Parathyroid adenoma (tissue), 2 donors: ENCODE results near the gene PIGU.

ENCODE experiments used
- H2AFZ ChIP-seq: fragments of 300-600 bp; sonication (generic); one replicate; pipeline ENCODE4 v1.7.0; 2017; ENCODE audit warnings: antibody characterized with exemption, mild to moderate bottlenecking
- H3K27ac ChIP-seq: fragments of 300-600 bp; sonication (generic); one replicate; pipeline ENCODE4 v1.7.0; 2017
- H3K27me3 ChIP-seq: fragments of 300-600 bp; sonication (generic); one replicate; pipeline ENCODE4 v1.7.0; 2017; ENCODE audit warnings: low read length; ENCODE audit not compliant: control insufficient read depth, insufficient read depth
- H3K36me3 ChIP-seq: fragments of 300-600 bp; sonication (generic); one replicate; pipeline ENCODE4 v1.7.0; 2017; ENCODE audit warnings: low read length; ENCODE audit not compliant: control insufficient read depth, insufficient read depth
- H3K4me1 ChIP-seq: fragments of 300-600 bp; sonication (generic); one replicate; pipeline ENCODE4 v1.7.0; 2017; ENCODE audit warnings: control low read depth
- H3K4me2 ChIP-seq: fragments of 300-600 bp; sonication (generic); one replicate; pipeline ENCODE4 v1.7.0; 2017; ENCODE audit warnings: low read length
- H3K4me3 ChIP-seq: fragments of 300-600 bp; sonication (generic); one replicate; pipeline ENCODE4 v1.7.0; 2017; ENCODE audit warnings: low read depth, low read length
- H3K79me2 ChIP-seq: fragments of 300-600 bp; sonication (generic); one replicate; pipeline ENCODE4 v1.7.0; 2017; ENCODE audit warnings: control low read depth
- H3K9ac ChIP-seq: fragments of 300-600 bp; sonication (generic); one replicate; pipeline ENCODE4 v1.7.0; 2017; ENCODE audit warnings: mild to moderate bottlenecking
- H3K9me3 ChIP-seq: fragments of 300-600 bp; sonication (generic); one replicate; pipeline ENCODE4 v1.7.0; 2017; ENCODE audit warnings: low read length; ENCODE audit not compliant: control insufficient read depth
- CTCF ChIP-seq: fragments of 300-600 bp; sonication (generic); IDR thresholded peaks from one replicate; pipeline ENCODE4 v1.7.0; 2017; ENCODE audit warnings: antibody characterized with exemption, mild to moderate bottlenecking
- donor health status: primary hyperparathyroidism.

PIGU gene

DNA sequence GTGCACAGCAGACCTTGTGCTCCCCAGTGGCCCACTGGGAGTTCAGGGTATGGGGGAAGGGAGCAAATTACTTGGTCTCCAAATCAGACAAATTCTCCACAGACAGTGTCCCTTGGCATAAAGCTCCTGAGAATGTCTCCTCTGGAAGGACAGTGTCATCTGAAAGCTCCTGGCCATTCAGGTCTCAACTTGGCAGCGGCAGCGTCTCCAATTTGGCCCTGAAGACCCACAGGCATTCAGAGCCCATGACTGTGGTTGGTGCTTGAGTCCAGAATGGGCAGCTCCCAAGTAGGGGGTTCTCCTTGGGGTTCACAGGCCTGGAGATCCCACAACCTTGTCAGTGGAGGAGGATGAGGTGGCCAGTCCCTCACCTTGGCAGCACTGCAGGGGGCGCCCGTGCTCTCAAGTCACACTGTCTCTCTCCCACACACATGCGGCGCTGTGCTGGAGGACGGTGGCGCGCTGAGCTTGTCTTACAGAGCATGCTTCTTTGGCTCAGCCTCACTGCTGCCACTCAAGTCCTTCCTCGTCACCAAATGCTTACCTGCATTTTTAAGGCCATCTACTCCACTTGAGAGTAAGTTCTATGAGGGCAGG is 140.0 kb downstream of the PIGU start:
- no peaks in the 10 kb centered on the region for H3K36me3 ChIP-seq
- H3K4me3 ChIP-seq = no peak overlapping the region
- H2AFZ ChIP-seq = no peak overlapping the region
- H3K9ac ChIP-seq = no peak overlapping the region
- H3K9me3 ChIP-seq = no peaks in the 10 kb centered on the region
- no peaks in the 10 kb centered on the region for H3K4me1 ChIP-seq
- TF ChIP-seq CTCF = peak; percentile 32
- no peak overlapping the region for H3K27ac ChIP-seq
- H3K27me3 ChIP-seq = no peaks in the 10 kb centered on the region
- H3K79me2 ChIP-seq = peaks cover 4% of the 10 kb centered on the region
- no peak overlapping the region for H3K4me2 ChIP-seq

- Histone ChIP-seq H3K9me3 (no peaks in the 10 kb centered on the region), H3K27me3 (no peaks in the 10 kb centered on the region), H3K4me3 (no peak overlapping the region), H2AFZ (no peak overlapping the region), H3K79me2 (peaks cover 8% of the 10 kb centered on the region), H3K36me3 (no peaks in the 10 kb centered on the region), H3K4me2 (no peak overlapping the region), H3K27ac (no peak overlapping the region), H3K9ac (no peak overlapping the region), H3K4me1 (no peaks in the 10 kb centered on the region)
- TF ChIP-seq CTCF = no peak
Observed at GRCh38 chr20:34535857-34536256, 141.0 kb downstream of the PIGU start.

- no peak overlapping the region for H3K4me3 ChIP-seq
- no peaks in the 10 kb centered on the region for H3K36me3 ChIP-seq
- TF ChIP-seq CTCF = no peak
- no peak overlapping the region for H3K27ac ChIP-seq
- no peaks in the 10 kb centered on the region for H3K9me3 ChIP-seq
- H3K9ac ChIP-seq = no peak overlapping the region
- H3K27me3 ChIP-seq = no peaks in the 10 kb centered on the region
- no peak overlapping the region for H2AFZ ChIP-seq
- H3K79me2 ChIP-seq = peaks cover 10% of the 10 kb centered on the region
- H3K4me2 ChIP-seq = no peak overlapping the region
- no peaks in the 10 kb centered on the region for H3K4me1 ChIP-seq
Observed at GRCh38 chr20:34535301-34535840, 141.5 kb downstream of the PIGU start.

- peaks cover 15% of the 10 kb centered on the region for H3K79me2 ChIP-seq
- no peaks in the 10 kb centered on the region for H3K27me3 ChIP-seq
- H3K4me2 ChIP-seq = no peak overlapping the region
- no peaks in the 10 kb centered on the region for H3K4me1 ChIP-seq
- no peaks in the 10 kb centered on the region for H3K36me3 ChIP-seq
- no peak overlapping the region for H2AFZ ChIP-seq
- TF ChIP-seq CTCF = no peak
- H3K9me3 ChIP-seq = no peaks in the 10 kb centered on the region
- H3K27ac ChIP-seq = no peak overlapping the region
- H3K9ac ChIP-seq = no peak overlapping the region
- no peak overlapping the region for H3K4me3 ChIP-seq
Observed at GRCh38 chr20:34534391-34535165, 142.3 kb downstream of the PIGU start.
